Measurements from ENCODE around the gene SCARB1.

The SCARB1 gene

GRCh38 chr12:124842073-124842749 is 21.5 kb downstream of the SCARB1 start:
- H3K4me1 ChIP-seq (ENCODE audit: insufficient read depth, low read length, severe bottlenecking), result no peaks in the 10 kb centered on the region
- H3K9ac ChIP-seq (ENCODE audit: low read length), result no peak overlapping the region

GRCh38 chr12:124841558-124841945 is 22.1 kb downstream of the SCARB1 start:
- H3K4me3 ChIP-seq (ENCODE audit: low read depth, low read length, poor library complexity, severe bottlenecking), result no peak overlapping the region
- no peaks in the 10 kb centered on the region for H3K79me2 ChIP-seq (ENCODE audit: insufficient read depth, low read length)
- no peaks in the 10 kb centered on the region for H3K36me3 ChIP-seq (ENCODE audit: insufficient read depth, low read length)
- H3K4me1 ChIP-seq (ENCODE audit: insufficient read depth, low read length, severe bottlenecking), result no peaks in the 10 kb centered on the region
- H3K27ac ChIP-seq (ENCODE audit: low read depth, low read length, poor library complexity, severe bottlenecking), result no peak overlapping the region
- no peak overlapping the region for H3K9ac ChIP-seq (ENCODE audit: low read length)
- H3F3A ChIP-seq (ENCODE audit: insufficient read depth, low read length), result no peaks in the 10 kb centered on the region
- H3K4me2 ChIP-seq (ENCODE audit: low read length), result no peak overlapping the region
- 0 out of 2 replicates have a peak, but pooled peaks cover 8% of the 10 kb centered on the region for H3K27me3 ChIP-seq (ENCODE audit: insufficient read depth, low read length)
- TF ChIP-seq EZH2 (IDR thresholded peaks at IDR 0.05; ENCODE audit: borderline replicate concordance, low read length), result no peak
- no peak for TF ChIP-seq CTCF (IDR thresholded peaks at IDR 0.05; ENCODE audit: low read length)
- H3K9me3 ChIP-seq (ENCODE audit: low read length), result no peaks in the 10 kb centered on the region
- H3K9me2 ChIP-seq (ENCODE audit: low read depth, low read length), result no peaks in the 10 kb centered on the region
- no peak overlapping the region for H2AFZ ChIP-seq (ENCODE audit: low read length)
- H4K20me1 ChIP-seq (ENCODE audit: insufficient read depth, low read length), result no peaks in the 10 kb centered on the region

More at GRCh38 chr12:124842073-124842749, 21.5 kb downstream of the SCARB1 start:
- no peaks in the 10 kb centered on the region for H3F3A ChIP-seq (ENCODE audit: insufficient read depth, low read length)
- no peaks in the 10 kb centered on the region for H3K79me2 ChIP-seq (ENCODE audit: insufficient read depth, low read length)
- H4K20me1 ChIP-seq (ENCODE audit: insufficient read depth, low read length), result no peaks in the 10 kb centered on the region
- 0 out of 2 replicates have a peak, but pooled peaks cover 8% of the 10 kb centered on the region for H3K27me3 ChIP-seq (ENCODE audit: insufficient read depth, low read length)
- H3K27ac ChIP-seq (ENCODE audit: low read depth, low read length, poor library complexity, severe bottlenecking), result no peak overlapping the region
- H3K4me2 ChIP-seq (ENCODE audit: low read length), result no peak overlapping the region
- TF ChIP-seq EZH2 (IDR thresholded peaks at IDR 0.05; ENCODE audit: borderline replicate concordance, low read length), result no peak
- TF ChIP-seq CTCF (IDR thresholded peaks at IDR 0.05; ENCODE audit: low read length), result no peak
- H3K9me2 ChIP-seq (ENCODE audit: low read depth, low read length), result no peaks in the 10 kb centered on the region
- H3K9me3 ChIP-seq (ENCODE audit: low read length), result no peaks in the 10 kb centered on the region
- no peak overlapping the region for H3K4me3 ChIP-seq (ENCODE audit: low read depth, low read length, poor library complexity, severe bottlenecking)
- H2AFZ ChIP-seq (ENCODE audit: low read length), result no peak overlapping the region
- H3K36me3 ChIP-seq (ENCODE audit: insufficient read depth, low read length), result no peaks in the 10 kb centered on the region

- no peak for TF ChIP-seq EZH2 (IDR thresholded peaks at IDR 0.05; ENCODE audit: borderline replicate concordance, low read length)
- TF ChIP-seq CTCF (IDR thresholded peaks at IDR 0.05; ENCODE audit: low read length), result no peak
- H2AFZ ChIP-seq (ENCODE audit: low read length), result no peak overlapping the region
- H3K4me2 ChIP-seq (ENCODE audit: low read length), result no peak overlapping the region
- H3K36me3 ChIP-seq (ENCODE audit: insufficient read depth, low read length), result no peaks in the 10 kb centered on the region
- no peak overlapping the region for H3K27ac ChIP-seq (ENCODE audit: low read depth, low read length, poor library complexity, severe bottlenecking)
- H3K9me2 ChIP-seq (ENCODE audit: low read depth, low read length), result no peaks in the 10 kb centered on the region
- no peaks in the 10 kb centered on the region for H4K20me1 ChIP-seq (ENCODE audit: insufficient read depth, low read length)
- H3K4me3 ChIP-seq (ENCODE audit: low read depth, low read length, poor library complexity, severe bottlenecking), result no peak overlapping the region
- H3K9me3 ChIP-seq (ENCODE audit: low read length), result no peaks in the 10 kb centered on the region
- H3K9ac ChIP-seq (ENCODE audit: low read length), result no peak overlapping the region
- 0 out of 2 replicates have a peak, but pooled peaks cover 8% of the 10 kb centered on the region for H3K27me3 ChIP-seq (ENCODE audit: insufficient read depth, low read length)
- no peaks in the 10 kb centered on the region for H3F3A ChIP-seq (ENCODE audit: insufficient read depth, low read length)
- H3K79me2 ChIP-seq (ENCODE audit: insufficient read depth, low read length), result no peaks in the 10 kb centered on the region
- no peaks in the 10 kb centered on the region for H3K4me1 ChIP-seq (ENCODE audit: insufficient read depth, low read length, severe bottlenecking)
Observed at GRCh38 chr12:124837958-124838803, 25.5 kb downstream of the SCARB1 start.
